ENCODE data around the gene CDH16.
"Not testable (repeated sequence)": the region's sequence is repeated elsewhere in the genome, so short reads cannot be mapped to it uniquely, and the experiment has no call there.

Gene CDH16

DNA sequence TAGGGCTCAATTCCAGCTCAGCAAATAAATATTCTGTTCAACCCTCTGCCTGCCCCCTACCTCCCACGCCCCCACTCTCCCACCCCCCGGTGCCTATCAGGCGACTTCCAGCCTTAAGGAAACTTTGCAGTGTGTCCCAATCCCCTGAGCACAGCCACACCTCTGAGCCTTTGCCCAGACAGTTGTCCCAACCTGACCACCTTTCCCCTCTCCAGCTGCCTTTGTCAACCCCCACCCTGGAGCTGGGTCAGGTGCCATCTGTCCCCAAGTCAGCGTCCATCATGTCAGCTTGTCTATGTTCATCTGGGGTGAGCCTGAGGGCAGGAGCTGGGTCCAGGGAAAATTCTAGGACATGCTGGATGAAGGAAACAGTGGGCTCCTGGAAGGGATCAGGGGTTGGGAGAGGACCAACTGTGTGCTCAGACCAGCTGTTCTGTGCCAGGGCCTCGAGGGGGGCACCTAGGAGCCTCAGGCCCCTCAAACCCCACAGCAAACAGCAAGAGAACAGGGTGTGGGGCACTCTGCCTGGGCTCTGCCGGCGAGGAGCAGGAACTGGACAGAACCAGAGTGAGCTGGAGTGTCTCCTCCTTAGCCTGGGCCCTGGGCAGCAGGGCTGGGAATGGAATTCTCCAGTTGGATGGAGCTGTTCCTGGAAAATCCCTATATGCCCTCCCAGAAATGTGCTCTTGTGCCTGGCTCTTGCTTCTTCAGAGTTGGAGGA, 17.8 kb downstream of the CDH16 start:
- Mint-ChIP-seq H3K27me3 (no peaks in the 10 kb centered on the region), H3K27ac (no peak overlapping the region), H3K9me3 (no peaks in the 10 kb centered on the region), H3K4me1 (peaks cover 10% of the 10 kb centered on the region), H3K4me3 (no peak overlapping the region)
- ATAC-seq (no peak), DNase-seq (no peak)

- ATAC-seq = no peak
- no peaks in the 10 kb centered on the region for H3K27me3 Mint-ChIP-seq
- DNase-seq = no peak
- no peak overlapping the region for H3K4me3 Mint-ChIP-seq
- no peaks in the 10 kb centered on the region for H3K9me3 Mint-ChIP-seq
- H3K27ac Mint-ChIP-seq = no peak overlapping the region
- H3K4me1 Mint-ChIP-seq = peaks cover 10% of the 10 kb centered on the region
These were observed 18.6 kb downstream of the CDH16 start for GRCh38 chr16:66899945-66900710.

DNA sequence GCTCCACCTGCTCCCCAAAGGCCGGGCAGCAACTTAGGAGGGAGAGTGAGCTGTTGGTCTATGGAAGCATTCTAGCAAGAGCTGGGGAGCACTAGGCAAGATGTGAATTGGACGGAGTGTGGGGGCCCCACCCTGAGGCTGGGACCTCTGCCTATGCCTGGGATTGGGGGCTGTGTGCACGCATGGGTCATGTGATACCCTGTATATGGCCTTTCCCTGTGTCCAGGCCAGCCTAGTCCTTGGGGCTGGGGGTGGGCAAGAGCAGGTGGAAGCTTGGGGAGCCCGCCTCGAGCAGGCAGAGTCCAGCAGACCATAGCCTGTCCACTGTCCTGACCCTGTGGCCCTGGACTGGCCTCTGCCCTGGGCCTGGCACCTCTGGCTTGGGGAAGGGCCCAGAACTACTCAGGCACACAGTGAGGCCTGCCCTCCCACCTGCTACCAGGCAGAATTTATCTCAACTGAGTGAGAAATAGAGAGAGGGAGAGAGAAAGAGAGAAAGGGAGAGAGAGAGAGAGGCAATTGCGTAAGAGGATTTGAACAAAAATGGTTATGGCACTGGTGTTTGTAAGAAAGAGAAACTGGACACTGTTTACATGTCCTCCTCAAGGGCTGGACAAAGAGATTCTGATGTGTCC, 19.3 kb downstream of the CDH16 start:
- DNase-seq (no peak), ATAC-seq (no peak)
- Mint-ChIP-seq H3K4me3 (no peak overlapping the region), H3K27me3 (no peaks in the 10 kb centered on the region), H3K9me3 (no peaks in the 10 kb centered on the region), H3K4me1 (peaks cover 15% of the 10 kb centered on the region), H3K27ac (peak overlapping the region in 1 of 2 donors; percentile 21)

DNA sequence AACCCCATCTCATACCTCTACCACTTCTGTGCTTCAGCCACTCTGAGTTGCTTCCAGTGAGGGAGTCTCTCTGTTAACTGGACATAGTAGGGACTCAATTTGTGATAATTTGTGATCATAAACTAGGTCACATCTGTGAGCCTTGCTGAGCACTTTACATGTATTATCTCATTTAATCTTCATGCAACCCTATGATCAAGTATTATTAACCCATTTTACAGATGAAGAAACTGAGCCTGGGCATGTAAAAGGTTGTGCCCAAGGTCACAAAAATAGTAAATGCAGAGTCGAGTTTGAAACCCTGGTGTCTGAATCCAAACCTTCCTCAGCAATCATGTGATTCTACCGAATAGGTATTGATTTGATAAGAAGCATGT, 19.8 kb downstream of the CDH16 start:
- ATAC-seq (no peak), DNase-seq (no peak)
- Mint-ChIP-seq H3K27me3 (no peaks in the 10 kb centered on the region), H3K4me3 (no peak overlapping the region), H3K9me3 (no peaks in the 10 kb centered on the region), H3K4me1 (peaks cover 15% of the 10 kb centered on the region), H3K27ac (peak overlapping the region; percentile 21 to 66)

GRCh38 chr16:66898207-66898606, 20.5 kb downstream of the CDH16 start:
- H3K27me3 Mint-ChIP-seq = no peaks in the 10 kb centered on the region
- DNase-seq = no peak
- no peak overlapping the region for H3K27ac Mint-ChIP-seq
- no peak for ATAC-seq
- peaks cover 16% of the 10 kb centered on the region for H3K4me1 Mint-ChIP-seq
- no peak overlapping the region for H3K4me3 Mint-ChIP-seq
- H3K9me3 Mint-ChIP-seq = no peaks in the 10 kb centered on the region

DNA sequence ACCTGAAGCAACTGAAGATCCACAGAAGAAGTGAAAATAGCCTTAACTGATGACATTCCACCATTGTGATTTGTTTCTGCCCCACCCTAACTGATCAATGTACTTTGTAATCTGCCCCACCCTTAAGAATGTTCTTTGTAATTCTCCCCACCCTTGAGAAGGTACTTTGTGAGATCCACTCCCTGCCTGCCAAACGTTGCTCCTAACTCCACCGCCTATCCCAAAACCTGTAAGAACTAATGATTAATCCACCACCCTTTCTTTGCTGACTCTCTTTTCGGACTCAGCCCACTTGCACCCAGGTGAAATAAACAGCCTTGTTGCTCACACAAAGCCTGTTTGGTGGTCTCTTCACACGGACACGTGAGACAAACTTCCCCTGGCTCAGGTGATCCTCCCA, 22.0 kb downstream of the CDH16 start:
- not testable (repeated sequence) for H3K27me3 Mint-ChIP-seq, H3K9me3 Mint-ChIP-seq, ATAC-seq, H3K27ac Mint-ChIP-seq, DNase-seq, H3K4me3 Mint-ChIP-seq
- H3K4me1 Mint-ChIP-seq = peaks cover 25% of the 10 kb centered on the region

DNA sequence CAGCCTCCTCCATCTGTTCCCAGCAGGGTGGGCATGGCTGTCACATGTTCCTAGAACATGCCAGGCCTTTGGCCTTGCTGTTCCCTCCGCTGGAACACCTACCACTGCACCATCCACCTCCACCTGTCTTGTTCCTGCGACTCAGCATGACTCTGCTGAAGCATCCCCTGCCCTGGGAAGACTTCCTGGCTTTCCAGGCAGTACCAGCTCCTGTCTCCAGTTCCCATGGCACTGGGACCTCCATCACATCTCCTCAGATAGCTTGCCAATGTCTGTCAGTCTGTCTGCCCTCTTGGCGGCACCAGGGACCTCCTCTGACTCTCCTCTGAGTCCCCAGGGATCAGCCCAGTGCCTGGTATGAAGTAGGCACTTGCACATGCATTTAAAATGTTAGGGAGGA, 22.7 kb downstream of the CDH16 start:
- Mint-ChIP-seq H3K27ac (peak overlapping the region in 1 of 2 donors; percentile 4), H3K9me3 (no peaks in the 10 kb centered on the region), H3K27me3 (no peaks in the 10 kb centered on the region), H3K4me1 (peaks cover 25% of the 10 kb centered on the region), H3K4me3 (no peak overlapping the region)
- DNase-seq (no peak), ATAC-seq (no peak)

- no peak for DNase-seq
- ATAC-seq = no peak
- Mint-ChIP-seq H3K4me1 (peaks cover 25% of the 10 kb centered on the region), H3K9me3 (no peaks in the 10 kb centered on the region), H3K27ac (no peak overlapping the region), H3K4me3 (no peak overlapping the region), H3K27me3 (no peaks in the 10 kb centered on the region)
These were observed 23.1 kb downstream of the CDH16 start for GRCh38 chr16:66895689-66895979.

- ATAC-seq = peak; percentile 92
- Mint-ChIP-seq H3K9me3 (no peaks in the 10 kb centered on the region), H3K27me3 (no peaks in the 10 kb centered on the region), H3K27ac (no peak overlapping the region), H3K4me3 (no peak overlapping the region), H3K4me1 (peaks cover 25% of the 10 kb centered on the region)
- DNase-seq = peak; percentile 49 to 63
These were observed 23.6 kb downstream of the CDH16 start for GRCh38 chr16:66894948-66895688.

DNA sequence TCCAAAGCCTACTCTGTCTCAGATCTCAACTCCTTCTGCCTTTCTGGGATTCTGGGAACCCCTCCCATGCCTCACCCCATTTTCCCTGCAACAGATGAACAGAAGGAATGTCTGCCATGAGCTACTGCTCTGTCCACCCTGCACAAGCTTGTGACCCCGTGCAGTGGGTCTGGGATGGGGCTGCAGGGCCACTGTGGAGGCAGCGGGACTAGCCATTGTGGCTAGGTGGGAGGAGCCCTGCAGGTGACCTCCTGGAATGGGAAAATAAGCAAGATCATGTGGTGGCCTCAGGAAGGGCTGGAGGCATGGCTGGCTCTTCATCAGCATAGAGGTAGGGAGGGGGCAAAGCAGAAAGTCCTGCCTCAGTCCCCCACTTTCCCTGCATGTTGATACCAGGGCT, 24.6 kb downstream of the CDH16 start:
- no peak for DNase-seq
- no peak overlapping the region for H3K4me3 Mint-ChIP-seq
- H3K4me1 Mint-ChIP-seq = peaks cover 25% of the 10 kb centered on the region
- ATAC-seq = no peak
- no peaks in the 10 kb centered on the region for H3K9me3 Mint-ChIP-seq
- H3K27ac Mint-ChIP-seq = no peak overlapping the region
- H3K27me3 Mint-ChIP-seq = no peaks in the 10 kb centered on the region

DNA sequence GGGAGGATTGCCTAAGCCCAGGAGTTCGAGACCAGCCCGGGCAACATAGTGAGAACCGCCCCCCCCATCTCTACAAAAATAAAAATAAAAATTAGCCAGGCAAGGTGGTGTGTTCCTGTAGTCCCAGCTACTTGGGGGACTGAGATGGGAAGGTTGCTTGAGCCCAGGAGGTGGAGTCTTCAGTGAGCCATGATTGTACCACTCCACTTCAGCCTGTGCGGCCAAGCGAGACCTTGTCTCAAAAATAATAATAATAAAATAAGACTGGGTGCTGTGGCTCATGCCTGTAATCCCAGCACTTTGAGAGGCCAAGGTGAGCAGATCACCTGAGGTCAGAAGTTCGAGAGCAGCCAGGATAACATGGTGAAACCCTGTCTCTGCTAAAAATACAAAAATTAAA, 26.9 kb downstream of the CDH16 start:
- ATAC-seq (no peak), DNase-seq (no peak)
- no peaks in the 10 kb centered on the region for H3K9me3 Mint-ChIP-seq
- no peak overlapping the region for H3K27ac Mint-ChIP-seq
- H3K4me1 Mint-ChIP-seq = peaks cover 46% of the 10 kb centered on the region
- H3K27me3 Mint-ChIP-seq = no peaks in the 10 kb centered on the region
- H3K4me3 Mint-ChIP-seq = no peak overlapping the region

DNA sequence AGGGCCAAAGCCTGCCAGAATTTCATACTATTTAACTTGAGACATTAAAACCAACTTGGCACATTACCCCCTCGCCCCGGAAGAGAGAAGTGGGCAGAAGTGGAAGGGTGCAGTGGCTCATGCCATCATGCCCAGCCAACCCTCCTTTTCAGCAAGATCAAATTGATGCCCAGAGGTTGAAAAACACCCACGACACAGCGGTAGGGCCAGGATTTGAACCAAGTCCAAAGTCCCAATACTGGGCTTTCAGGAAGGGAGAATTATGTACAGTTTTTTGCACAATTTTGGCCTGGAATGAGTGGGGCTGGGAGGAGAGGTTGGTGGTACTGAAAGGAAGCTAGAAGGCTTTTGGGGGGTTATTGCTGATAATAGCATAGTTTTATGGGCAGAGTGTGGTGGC, 27.3 kb downstream of the CDH16 start:
- DNase-seq = no peak
- Mint-ChIP-seq H3K27me3 (no peaks in the 10 kb centered on the region), H3K4me1 (peaks cover 50% of the 10 kb centered on the region), H3K4me3 (no peak overlapping the region), H3K27ac (no peak overlapping the region), H3K9me3 (no peaks in the 10 kb centered on the region)
- no peak for ATAC-seq

DNA sequence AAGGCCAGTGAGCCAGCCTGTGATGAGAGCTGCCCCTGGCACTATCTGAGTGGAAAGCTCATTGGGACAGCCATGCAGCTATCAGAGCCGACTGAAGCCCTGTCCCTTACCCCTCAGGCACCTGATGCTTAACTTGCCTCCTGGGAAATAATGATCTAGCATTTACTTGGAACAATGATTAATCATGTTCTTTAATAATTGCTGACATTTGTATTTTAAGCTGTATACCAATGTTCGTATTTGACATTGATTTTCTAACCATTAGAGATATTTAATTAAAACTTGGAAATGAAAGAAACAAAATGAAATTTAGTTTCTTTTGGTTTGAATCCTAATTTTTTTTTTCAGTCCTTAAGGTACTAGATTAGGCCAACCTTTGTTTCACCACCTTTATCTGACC, 27.9 kb downstream of the CDH16 start:
- no peaks in the 10 kb centered on the region for H3K9me3 Mint-ChIP-seq
- peaks cover 48% of the 10 kb centered on the region for H3K4me1 Mint-ChIP-seq
- no peak overlapping the region for H3K27ac Mint-ChIP-seq
- H3K4me3 Mint-ChIP-seq = no peak overlapping the region
- ATAC-seq (no peak), DNase-seq (no peak)
- no peaks in the 10 kb centered on the region for H3K27me3 Mint-ChIP-seq

- Mint-ChIP-seq H3K27ac (peak overlapping the region; percentile 55 to 59), H3K9me3 (no peaks in the 10 kb centered on the region)
These were observed 29.1 kb downstream of the CDH16 start for GRCh38 chr16:66889622-66890021.

GRCh38 chr16:66888647-66889615, 29.8 kb downstream of the CDH16 start:
- Mint-ChIP-seq H3K4me1 (peaks cover 52% of the 10 kb centered on the region), H3K4me3 (no peak overlapping the region), H3K27me3 (no peaks in the 10 kb centered on the region), H3K27ac (peak overlapping the region; percentile 59 to 79), H3K9me3 (no peaks in the 10 kb centered on the region)
- DNase-seq (no peak), ATAC-seq (no peak)

More at GRCh38 chr16:66889622-66890021, 29.1 kb downstream of the CDH16 start:
- peaks cover 48% of the 10 kb centered on the region for H3K4me1 Mint-ChIP-seq
- H3K27me3 Mint-ChIP-seq = no peaks in the 10 kb centered on the region
- ATAC-seq (no peak), DNase-seq (no peak)
- no peak overlapping the region for H3K4me3 Mint-ChIP-seq

Measured in stimulated activated naive CD8-positive, alpha-beta T cell treated with anti-CD3 and anti-CD28 coated beads, Interleukin-15, amount 100 ng/mL, for 72 hours (primary cell).